ENCODE measurements around the gene TBC1D14. TPM values are rescaled to one million over a fixed set of nuclear protein-coding genes. Genes with fewer than 3 reads are reported as not detected.

The TBC1D14 gene
- total and polyA plus RNA-seq, 9 of the 15 experiments (the other 6 are each of a cell fraction or from before 2014, with no cell fraction given), result 2.1 to 59.6 (median 44.8) TPM

- TF ChIP-seq AFF1 (IDR thresholded peaks at IDR 0.05; ENCODE audit: low read depth in 1 of 2, partially characterized antibody in 2 of 2), result peak in 1 of 2 experiments; percentile 86
- no peak for TF ChIP-seq NFYB (IDR thresholded peaks at IDR 0.05; ENCODE audit: extremely low read depth, insufficient read length)
- TF ChIP-seq NCOA1 (IDR thresholded peaks at IDR 0.05; ENCODE audit: low read depth), result peak; percentile 88; the same call in 1 of the 2 replicates
- TF ChIP-seq MAFK (IDR thresholded peaks at IDR 0.05; ENCODE audit: low read length), result peak; percentile 87
- TF ChIP-seq KLF10 (CRISPR knock-in tag; IDR thresholded peaks at IDR 0.05), result no peak
- TF ChIP-seq GMEB1 (CRISPR knock-in tag; IDR thresholded peaks at IDR 0.05), result no peak
- TF ChIP-seq ZNF407 (IDR thresholded peaks at IDR 0.05; ENCODE audit: low read depth), result no peak
- no peak for TF ChIP-seq ZNF143 (CRISPR knock-in tag; IDR thresholded peaks at IDR 0.05)
- TF ChIP-seq SNRNP70 (optimal IDR thresholded peaks at IDR 0.05; ENCODE audit: low read depth, low read length), result no peak
- peak; percentile 87 for TF ChIP-seq ATF7 (IDR thresholded peaks at IDR 0.05)
- TF ChIP-seq SPI1 (IDR thresholded peaks at IDR 0.05; ENCODE audit: borderline replicate concordance, low read depth, low read length), result peak; percentile 52; the same call in 1 of the 2 replicates
- no peak for TF ChIP-seq ZNF695 (CRISPR knock-in tag; IDR thresholded peaks at IDR 0.05)
- no peak for TF ChIP-seq ZC3H4 (CRISPR knock-in tag; IDR thresholded peaks at IDR 0.05; ENCODE audit: borderline replicate concordance)
Observed at GRCh38 chr4:6916587-6917460, 7.2 kb downstream of the TBC1D14 start (continued).

All from K562 (cell line).